ENCODE data around the gene CATSPER3.

DNA sequence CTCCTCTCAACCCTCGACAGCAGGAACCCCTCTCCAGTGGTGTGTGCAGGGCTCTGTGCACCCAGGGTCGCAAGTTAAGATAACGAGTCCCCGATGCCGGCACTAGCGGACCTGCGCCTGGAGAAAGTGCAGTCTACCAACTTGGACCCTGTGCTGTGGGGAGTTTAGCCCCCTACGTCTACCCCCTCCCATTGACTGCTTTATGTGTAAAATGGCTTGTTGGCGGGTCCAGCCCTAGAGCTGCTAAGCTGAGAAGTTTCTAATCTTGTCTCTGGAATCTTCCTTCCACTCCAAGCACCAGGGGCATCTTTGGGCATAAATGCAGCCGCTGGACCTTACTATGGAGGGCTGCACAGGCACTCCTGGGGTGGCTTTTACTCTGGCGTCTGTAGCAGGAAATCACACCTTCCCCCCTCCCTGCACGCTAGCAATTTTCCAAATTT, 73.5 kb downstream of the CATSPER3 start:
- TF ChIP-seq EZH2 (IDR thresholded peaks at IDR 0.05; ENCODE audit: low read length, missing control alignments) = no peak
- TF ChIP-seq, protein P1, sequence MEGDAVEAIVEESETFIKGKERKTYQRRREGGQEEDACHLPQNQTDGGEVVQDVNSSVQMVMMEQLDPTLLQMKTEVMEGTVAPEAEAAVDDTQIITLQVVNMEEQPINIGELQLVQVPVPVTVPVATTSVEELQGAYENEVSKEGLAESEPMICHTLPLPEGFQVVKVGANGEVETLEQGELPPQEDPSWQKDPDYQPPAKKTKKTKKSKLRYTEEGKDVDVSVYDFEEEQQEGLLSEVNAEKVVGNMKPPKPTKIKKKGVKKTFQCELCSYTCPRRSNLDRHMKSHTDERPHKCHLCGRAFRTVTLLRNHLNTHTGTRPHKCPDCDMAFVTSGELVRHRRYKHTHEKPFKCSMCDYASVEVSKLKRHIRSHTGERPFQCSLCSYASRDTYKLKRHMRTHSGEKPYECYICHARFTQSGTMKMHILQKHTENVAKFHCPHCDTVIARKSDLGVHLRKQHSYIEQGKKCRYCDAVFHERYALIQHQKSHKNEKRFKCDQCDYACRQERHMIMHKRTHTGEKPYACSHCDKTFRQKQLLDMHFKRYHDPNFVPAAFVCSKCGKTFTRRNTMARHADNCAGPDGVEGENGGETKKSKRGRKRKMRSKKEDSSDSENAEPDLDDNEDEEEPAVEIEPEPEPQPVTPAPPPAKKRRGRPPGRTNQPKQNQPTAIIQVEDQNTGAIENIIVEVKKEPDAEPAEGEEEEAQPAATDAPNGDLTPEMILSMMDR (conservative IDR thresholded peaks at IDR 0.05 in 1 of 2, IDR thresholded peaks at IDR 0.05 in 1 of 2; ENCODE audit: low read depth in 1 of 2, low read length in 2 of 2) = no peak

Measured in fibroblast of lung (primary cell).